ENCODE measurements around the gene TUBG2. TPM values are rescaled to one million over a fixed set of nuclear protein-coding genes. Genes with fewer than 3 reads are reported as not detected.
"Not testable (repeated sequence)": the region's sequence is repeated elsewhere in the genome, so short reads cannot be mapped to it uniquely, and the experiment has no call there.

TUBG2 gene
- total RNA-seq, 1 experiment from 2014 or later = 21.3 TPM

- DNase-seq (ENCODE audit: unreplicated experiment) = no peak
- no peaks in the 10 kb centered on the region for H3K9me3 Mint-ChIP-seq (ENCODE audit: unreplicated experiment)
- BruUV-seq (replicated peaks) = no TSS peak
- ChIA-PET CTCF (interaction anchor here (0.7 kb wide), 1 partner anchor 10 kb away, joined by 3 read pairs; no protein-coding TSS in a partner anchor), POLR2A (interaction anchor here (0.6 to 0.7 kb wide), 3 partner anchors 11 to 69 kb away, joined by 3 to 7 read pairs (median 4); no protein-coding TSS in a partner anchor)
- intact Hi-C loops (cut with micrococcal nuclease) = no loop called here
- no peak overlapping the region for H3K27ac Mint-ChIP-seq (ENCODE audit: low read depth, unreplicated experiment)
- H3K27me3 Mint-ChIP-seq (ENCODE audit: insufficient read depth, unreplicated experiment) = no peaks in the 10 kb centered on the region
- TF ChIP-seq CTCF (IDR thresholded peaks at IDR 0.05; ENCODE audit: unreplicated experiment) = no peak
- H3K4me3 Mint-ChIP-seq (ENCODE audit: unreplicated experiment) = no peak overlapping the region
- peaks cover 10% of the 10 kb centered on the region for H3K4me1 Mint-ChIP-seq (ENCODE audit: insufficient read depth, unreplicated experiment)
- H3K36me3 Mint-ChIP-seq (ENCODE audit: insufficient read depth, unreplicated experiment) = peaks cover 38% of the 10 kb centered on the region
Measured at GRCh38 chr17:42613699-42614295, 45.3 kb upstream of the TUBG2 start.

GRCh38 chr17:42617956-42618431, 41.1 kb upstream of the TUBG2 start:
- no peak overlapping the region for H3K27ac Mint-ChIP-seq (ENCODE audit: low read depth, unreplicated experiment)
- ChIA-PET POLR2A (interaction anchor here (0.6 to 8.2 kb wide), 13 partner anchors 9 to 88 kb away, joined by 3 to 110 read pairs (median 9); partner anchors contain the start of genes PLEKHH3, PSMC3IP, RETREG3 and TUBG1), CTCF (interaction anchor here (0.7 to 7.0 kb wide), 12 partner anchors 9 to 211 kb away, joined by 3 to 61 read pairs (median 4); partner anchors contain the start of genes PLEKHH3, RETREG3 and TUBG1)
- intact Hi-C loops (cut with micrococcal nuclease) = loop anchor here (1.0 kb wide), 1 partner anchor 145 kb away; no protein-coding TSS in a partner anchor
- no peaks in the 10 kb centered on the region for H3K9me3 Mint-ChIP-seq (ENCODE audit: unreplicated experiment)
- no TSS peak for BruUV-seq (replicated peaks)
- TF ChIP-seq CTCF (IDR thresholded peaks at IDR 0.05; ENCODE audit: unreplicated experiment) = no peak
- H3K4me1 Mint-ChIP-seq (ENCODE audit: insufficient read depth, unreplicated experiment) = peaks cover 15% of the 10 kb centered on the region
- no peak overlapping the region for H3K4me3 Mint-ChIP-seq (ENCODE audit: unreplicated experiment)
- peak; percentile 14 for DNase-seq (ENCODE audit: unreplicated experiment)
- H3K27me3 Mint-ChIP-seq (ENCODE audit: insufficient read depth, unreplicated experiment) = no peaks in the 10 kb centered on the region
- H3K36me3 Mint-ChIP-seq (ENCODE audit: insufficient read depth, unreplicated experiment) = peaks cover 32% of the 10 kb centered on the region

- no peak overlapping the region for H3K4me3 Mint-ChIP-seq (ENCODE audit: unreplicated experiment)
- ChIA-PET POLR2A (interaction anchor here (0.6 to 8.2 kb wide), 13 partner anchors 10 to 205 kb away, joined by 3 to 110 read pairs (median 9); partner anchors contain the start of genes BECN1, PLEKHH3, PSMC3IP and RETREG3), CTCF (interaction anchor here (0.6 to 7.0 kb wide), 15 partner anchors 9 to 212 kb away, joined by 3 to 61 read pairs (median 4); partner anchors contain the start of genes PLEKHH3, RETREG3 and TUBG1)
- no TSS peak for BruUV-seq (replicated peaks)
- peaks cover 15% of the 10 kb centered on the region for H3K4me1 Mint-ChIP-seq (ENCODE audit: insufficient read depth, unreplicated experiment)
- intact Hi-C loops (cut with micrococcal nuclease) = loop anchor here (1.0 kb wide), 1 partner anchor 145 kb away; no protein-coding TSS in a partner anchor
- peak overlapping the region; percentile 42 for H3K27ac Mint-ChIP-seq (ENCODE audit: low read depth, unreplicated experiment)
- H3K36me3 Mint-ChIP-seq (ENCODE audit: insufficient read depth, unreplicated experiment) = peaks cover 26% of the 10 kb centered on the region
- H3K9me3 Mint-ChIP-seq (ENCODE audit: unreplicated experiment) = no peaks in the 10 kb centered on the region
- H3K27me3 Mint-ChIP-seq (ENCODE audit: insufficient read depth, unreplicated experiment) = no peaks in the 10 kb centered on the region
- peak; percentile 47 for TF ChIP-seq CTCF (IDR thresholded peaks at IDR 0.05; ENCODE audit: unreplicated experiment)
- DNase-seq (ENCODE audit: unreplicated experiment) = peak; percentile 80
Measured at GRCh38 chr17:42618442-42619150, 40.5 kb upstream of the TUBG2 start.

- not testable (repeated sequence) for H3K4me3 Mint-ChIP-seq (ENCODE audit: unreplicated experiment)
- CTCF ChIA-PET = interaction anchor here (0.6 to 7.0 kb wide), 3 partner anchors 56 to 197 kb away, joined by 3 to 61 read pairs (median 4); partner anchors contain the start of gene PLEKHH3
Measured at GRCh38 chr17:42621987-42622386, 37.1 kb upstream of the TUBG2 start.

More at GRCh38 chr17:42621987-42622386, 37.1 kb upstream of the TUBG2 start:
- not testable (repeated sequence) for DNase-seq (ENCODE audit: unreplicated experiment); H3K27ac Mint-ChIP-seq (ENCODE audit: low read depth, unreplicated experiment); H3K27me3 Mint-ChIP-seq (ENCODE audit: insufficient read depth, unreplicated experiment); H3K9me3 Mint-ChIP-seq (ENCODE audit: unreplicated experiment); BruUV-seq (replicated peaks); H3K36me3 Mint-ChIP-seq (ENCODE audit: insufficient read depth, unreplicated experiment)
- POLR2A ChIA-PET = interaction anchor here (0.7 to 8.2 kb wide), 8 partner anchors 11 to 786 kb away, joined by 3 to 110 read pairs (median 4); partner anchors contain the start of genes PLEKHH3, RETREG3 and TUBG1
- intact Hi-C loops (cut with micrococcal nuclease) = loop anchor here (5.0 kb wide), 1 partner anchor 55 kb away; the partner anchor contains the start of gene PLEKHH3
- peaks cover 25% of the 10 kb centered on the region for H3K4me1 Mint-ChIP-seq (ENCODE audit: insufficient read depth, unreplicated experiment)
